SH-SY5Y (cell line): ENCODE measurements around the gene MYEOV.

Experiments
- GATA2 ChIP-seq: IDR thresholded peaks from 2 replicates; pipeline ENCODE4 v1.6.1; 2011; ENCODE audit warnings: mild to moderate bottlenecking, low read depth, low read length
- GATA3 ChIP-seq: IDR thresholded peaks from 2 replicates; pipeline ENCODE4 v1.6.1; 2011; ENCODE audit warnings: low read depth, mild to moderate bottlenecking, low read length, moderate library complexity

The MYEOV gene

DNA sequence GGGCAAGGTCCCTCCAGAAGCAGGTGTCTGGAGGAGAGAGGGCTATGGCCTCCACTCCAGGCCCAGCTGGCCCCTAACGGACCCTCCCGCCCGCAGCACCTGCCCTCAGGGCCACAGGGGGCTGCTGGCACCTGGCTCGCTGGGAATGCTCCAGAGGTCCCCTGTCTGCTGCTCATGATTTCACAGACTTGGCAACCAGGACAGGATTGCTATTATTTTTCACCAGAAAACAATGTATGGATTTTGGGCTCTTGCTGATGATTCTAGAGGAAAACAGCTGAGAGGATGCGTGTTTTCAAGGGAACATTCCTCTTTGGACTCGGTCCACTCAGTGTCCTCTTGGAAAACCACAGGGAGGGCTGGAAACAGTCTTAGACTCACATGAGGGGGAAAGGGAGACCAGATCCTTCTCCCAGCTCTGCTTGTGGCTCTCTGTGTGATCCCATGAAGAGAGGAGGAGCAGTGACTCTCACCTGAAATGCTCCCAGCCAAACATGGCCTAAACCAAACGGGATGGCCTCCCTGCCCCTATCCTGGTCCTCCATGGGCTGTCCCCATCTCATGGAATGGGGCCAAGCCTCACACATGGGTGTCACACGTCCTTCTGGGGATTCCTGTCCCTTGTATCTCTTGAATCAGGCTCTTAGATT, 15.8 kb downstream of the MYEOV start:
- no peak for TF ChIP-seq GATA2
- TF ChIP-seq GATA3 = no peak

GRCh38 chr11:69310351-69310750, 16.4 kb downstream of the MYEOV start:
- TF ChIP-seq GATA3 = no peak
- no peak for TF ChIP-seq GATA2

- TF ChIP-seq GATA2 = no peak
Observed at GRCh38 chr11:69310934-69311766, 17.2 kb downstream of the MYEOV start.

DNA sequence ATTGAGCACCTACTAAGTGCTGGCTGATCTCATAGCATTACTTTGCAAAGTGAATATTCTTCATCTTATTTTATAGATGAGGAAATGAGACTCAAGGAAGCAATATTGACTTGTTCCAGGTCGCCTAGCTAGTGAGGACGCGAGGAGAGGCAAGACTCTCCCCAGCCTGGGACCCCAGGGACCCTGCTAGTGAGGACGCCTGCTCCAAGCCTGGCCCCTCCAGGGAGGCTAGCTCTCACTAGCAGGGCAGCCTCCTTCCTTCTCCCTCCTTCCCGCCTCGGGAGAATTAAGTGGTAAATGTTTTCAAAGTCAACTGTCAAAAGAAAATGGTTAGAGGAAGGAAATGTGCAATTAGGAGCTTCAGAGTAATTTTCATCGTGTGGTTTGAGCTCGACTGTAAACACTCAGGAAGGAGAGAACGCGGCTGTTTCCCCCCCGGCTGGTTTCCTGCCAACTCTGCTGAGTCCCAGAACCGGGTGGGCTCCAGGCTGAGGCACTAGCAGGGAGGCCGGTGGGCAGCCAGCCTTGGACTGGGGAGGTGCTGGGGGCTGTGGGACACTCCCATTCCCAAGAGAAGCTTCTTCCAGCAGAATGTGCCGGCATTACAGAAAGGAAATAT, 17.9 kb downstream of the MYEOV start:
- TF ChIP-seq GATA3 = no peak
- no peak for TF ChIP-seq GATA2

GRCh38 chr11:69312453-69313404, 18.8 kb downstream of the MYEOV start:
- TF ChIP-seq GATA3 (no peak), GATA2 (no peak)

- TF ChIP-seq GATA2 (no peak), GATA3 (no peak)
Observed at GRCh38 chr11:69313992-69314391, 20.0 kb downstream of the MYEOV start.

- TF ChIP-seq GATA2 (no peak), GATA3 (no peak)
Observed at GRCh38 chr11:69314555-69314954, 20.6 kb downstream of the MYEOV start.

DNA sequence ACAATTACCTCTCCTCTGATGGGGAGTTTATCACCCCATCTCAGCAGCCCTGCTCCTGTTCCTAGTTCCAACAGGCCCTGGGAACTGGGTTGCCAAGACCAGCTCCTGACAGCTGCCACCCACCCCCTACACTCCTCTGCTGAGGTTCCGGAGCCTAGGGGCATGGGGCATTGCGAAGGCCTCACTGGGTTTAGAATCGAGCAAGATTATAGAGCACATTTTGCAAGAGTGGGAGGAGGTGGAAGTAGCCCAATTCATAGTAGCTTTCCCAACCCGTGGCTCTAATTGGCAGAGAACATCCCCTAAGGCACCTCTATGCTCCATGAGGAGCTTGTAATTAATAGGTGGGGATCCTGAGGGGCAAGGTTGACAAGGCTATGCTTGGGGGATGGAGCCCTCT, 23.0 kb downstream of the MYEOV start:
- no peak for TF ChIP-seq GATA2
- no peak for TF ChIP-seq GATA3

DNA sequence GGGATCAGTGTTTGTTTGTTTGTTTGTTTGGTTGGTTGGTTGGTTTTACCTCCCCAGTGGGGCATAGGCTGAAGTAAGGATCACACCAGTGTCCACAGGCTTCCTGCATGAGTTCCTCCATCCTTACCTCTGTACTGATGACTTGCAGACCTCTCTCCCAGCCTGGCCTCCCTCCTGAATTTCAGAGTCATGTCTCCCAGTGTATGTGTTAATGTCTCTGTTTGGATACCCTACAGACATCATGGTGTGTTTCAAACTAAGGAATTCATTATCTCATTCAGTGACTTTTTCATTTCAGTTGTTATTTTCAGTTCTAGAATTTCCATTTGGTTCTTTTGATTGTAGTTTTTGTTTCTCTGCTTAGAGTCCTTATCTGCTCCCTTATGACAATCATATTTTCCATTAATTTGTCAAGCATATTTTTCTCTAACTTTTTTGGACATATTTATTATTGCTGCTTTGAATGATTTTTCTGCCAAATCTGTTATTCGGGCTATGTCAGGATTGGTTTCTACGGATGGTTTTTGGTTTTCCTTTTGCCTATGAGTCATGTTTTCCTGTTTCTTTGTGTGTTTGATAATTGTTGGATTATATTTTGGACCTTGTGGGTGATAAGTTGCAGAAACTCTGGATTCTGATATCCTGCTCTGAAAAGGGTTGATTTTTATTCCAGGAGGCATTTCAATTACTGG, 23.6 kb downstream of the MYEOV start:
- TF ChIP-seq GATA2 (no peak), GATA3 (no peak)

- TF ChIP-seq GATA2 = no peak
- no peak for TF ChIP-seq GATA3
Observed at GRCh38 chr11:69318093-69318420, 24.1 kb downstream of the MYEOV start.

GRCh38 chr11:69319255-69320106, 25.5 kb downstream of the MYEOV start:
- TF ChIP-seq GATA3 (no peak), GATA2 (no peak)

GRCh38 chr11:69320326-69320725, 26.4 kb downstream of the MYEOV start:
- TF ChIP-seq GATA2 = no peak
